Glomerular visceral epithelial cell (primary cell): Measurements from ENCODE around the gene NUP160.
"Not testable (repeated sequence)": the region's sequence is repeated elsewhere in the genome, so short reads cannot be mapped to it uniquely, and the experiment has no call there.

Experiments
- DNase-seq: peaks from one replicate; pipeline ENCODE4 v3.0.0-alpha.2; 2016; ENCODE audit errors: extremely low spot score

NUP160 gene

GRCh38 chr11:47861728-47862127 is 13.6 kb upstream of the NUP160 start:
- peak; percentile 18 for DNase-seq

GRCh38 chr11:47860536-47860935 is 12.4 kb upstream of the NUP160 start:
- DNase-seq: no peak

GRCh38 chr11:47857892-47858543 is 9.9 kb upstream of the NUP160 start:
- peak; percentile 10 for DNase-seq

- no peak for DNase-seq
These were observed 9.3 kb upstream of the NUP160 start for GRCh38 chr11:47857485-47857884.

DNA sequence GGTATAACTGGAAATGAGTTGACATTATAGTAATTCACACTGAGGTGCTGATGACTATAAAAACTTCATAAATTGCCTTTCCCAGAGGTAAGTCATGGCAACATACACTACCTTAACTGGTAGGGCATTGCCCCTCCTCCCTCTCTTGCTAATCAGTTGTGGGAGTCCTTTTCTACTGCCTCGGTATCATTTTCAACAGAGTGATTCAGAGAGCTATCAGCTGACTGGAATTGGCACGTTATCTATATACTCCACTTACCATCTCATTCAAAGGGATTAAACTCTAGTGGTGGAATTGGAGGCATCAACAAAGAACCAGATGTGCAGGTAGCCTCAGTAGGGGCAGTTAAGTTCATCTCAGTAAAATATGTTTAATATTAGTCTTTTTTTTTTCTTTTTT is 8.0 kb upstream of the NUP160 start:
- DNase-seq: no peak

DNA sequence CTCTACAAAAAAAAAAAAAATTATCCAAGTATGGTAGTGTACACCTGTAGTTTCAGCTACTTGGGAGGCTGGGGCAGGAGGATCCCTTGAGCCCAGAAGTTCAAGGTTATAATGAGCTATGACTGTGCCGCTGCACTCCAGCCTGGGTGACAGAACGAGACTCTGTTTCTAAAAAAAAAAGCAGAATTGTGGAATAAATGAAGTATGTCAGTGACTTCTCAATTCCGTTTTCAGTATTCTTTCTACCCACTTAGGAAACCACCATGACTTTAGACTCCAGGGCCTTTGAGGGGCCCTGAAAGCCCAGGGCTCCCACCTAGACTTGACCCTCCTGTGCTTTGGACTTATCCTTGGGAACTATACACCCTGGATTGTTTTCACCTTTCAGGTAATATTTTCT is 6.5 kb upstream of the NUP160 start:
- DNase-seq: no peak

DNA sequence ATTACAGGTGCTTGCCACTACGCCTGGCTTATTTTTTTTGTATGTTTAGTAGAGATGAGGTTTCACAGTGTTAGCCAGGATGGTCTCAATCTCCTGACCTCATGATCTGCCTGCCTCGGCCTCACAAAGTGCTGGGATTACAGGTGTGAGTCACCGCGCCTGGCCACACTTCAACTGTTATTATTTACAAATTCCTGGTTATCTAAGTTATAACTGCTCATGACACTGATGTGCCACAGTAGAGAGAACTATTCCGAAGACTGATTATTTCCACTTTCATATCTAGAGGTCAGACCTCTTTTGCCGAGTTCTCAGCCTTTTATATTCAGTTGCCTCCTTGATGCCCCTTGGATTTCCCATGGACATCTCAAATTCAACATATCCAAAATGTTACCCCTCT is 3.9 kb upstream of the NUP160 start:
- no peak for DNase-seq

- no peak for DNase-seq
These were observed 2.2 kb upstream of the NUP160 start for GRCh38 chr11:47850337-47850736.

- DNase-seq: no peak
These were observed 578 bp upstream of the NUP160 start for GRCh38 chr11:47848700-47849155.

DNA sequence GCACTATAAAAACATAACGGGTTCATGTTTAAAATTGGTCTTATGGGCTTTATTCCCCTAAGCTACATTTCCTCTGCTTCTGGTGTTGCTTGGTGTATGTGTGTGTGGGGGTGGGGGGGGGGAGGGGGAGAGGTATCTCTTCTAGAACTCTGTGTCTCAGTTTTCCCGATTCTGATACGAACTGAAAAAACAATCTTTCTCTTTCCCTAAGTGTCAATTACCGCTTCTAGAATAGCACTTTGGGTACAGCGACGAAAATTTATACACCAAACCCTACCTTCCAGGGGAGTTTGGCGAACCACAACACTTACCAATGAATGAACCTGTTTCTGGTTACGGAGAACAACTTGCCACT is 636 bp downstream of the NUP160 start:
- no peak for DNase-seq

- no peak for DNase-seq
These were observed 1.2 kb downstream of the NUP160 start for GRCh38 chr11:47846998-47847397.

DNA sequence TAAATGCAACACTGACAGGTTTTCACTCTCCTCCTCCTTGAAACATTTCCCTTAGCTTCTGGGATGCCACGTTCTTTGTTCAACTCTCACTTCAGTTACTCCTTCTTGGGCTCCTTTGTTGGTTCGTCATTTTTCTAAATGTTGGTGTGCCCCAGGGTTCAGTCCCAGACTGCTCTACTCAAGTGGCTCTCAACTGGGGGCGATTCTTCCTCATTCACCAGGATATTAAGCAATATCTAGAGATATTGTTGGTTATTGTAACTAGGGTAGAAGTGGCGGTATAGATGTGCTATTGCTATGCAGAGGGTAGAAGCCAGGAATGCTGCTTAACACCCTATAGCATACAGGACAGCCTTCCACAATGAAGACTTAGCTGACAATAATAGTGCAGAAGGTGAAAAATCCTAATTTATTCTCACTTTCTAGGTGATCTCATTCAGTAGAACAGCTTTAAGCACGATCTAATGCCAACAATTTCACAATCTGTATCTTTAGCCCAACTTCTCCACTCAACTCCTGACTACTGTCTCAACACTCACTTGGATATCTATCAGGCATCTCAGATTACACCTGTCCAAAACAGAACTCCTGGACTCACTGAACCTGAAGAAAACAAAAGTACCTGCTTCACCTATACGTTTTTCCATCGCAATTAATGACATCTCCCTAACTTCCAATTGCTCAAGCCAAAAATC is 4.6 kb downstream of the NUP160 start:
- DNase-seq: no peak

GRCh38 chr11:47842749-47843148 is 5.4 kb downstream of the NUP160 start:
- DNase-seq: no peak

GRCh38 chr11:47837929-47838328 is 10.2 kb downstream of the NUP160 start:
- DNase-seq: no peak

GRCh38 chr11:47837292-47837691 is 10.9 kb downstream of the NUP160 start:
- no peak for DNase-seq

DNA sequence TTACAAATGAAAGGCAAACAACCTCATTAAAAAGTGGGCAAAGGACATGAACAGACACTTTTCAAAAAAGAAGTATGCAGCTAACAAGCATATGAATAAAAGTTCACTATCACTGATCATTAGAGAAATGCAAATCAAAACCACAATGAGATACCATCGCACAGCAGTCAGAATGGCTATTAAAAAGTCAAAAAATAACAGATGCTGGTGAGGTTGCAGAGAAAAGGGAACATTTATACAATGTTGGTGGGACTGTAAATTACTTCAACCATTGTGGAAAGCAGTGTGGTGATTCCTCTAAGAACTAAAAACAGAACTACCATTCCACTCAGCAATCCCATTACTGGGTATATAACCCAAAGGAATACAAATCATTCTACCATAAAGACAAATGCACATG is 18.1 kb downstream of the NUP160 start:
- not testable (repeated sequence) for DNase-seq

- DNase-seq: no peak
These were observed 19.9 kb downstream of the NUP160 start for GRCh38 chr11:47828284-47828683.

DNA sequence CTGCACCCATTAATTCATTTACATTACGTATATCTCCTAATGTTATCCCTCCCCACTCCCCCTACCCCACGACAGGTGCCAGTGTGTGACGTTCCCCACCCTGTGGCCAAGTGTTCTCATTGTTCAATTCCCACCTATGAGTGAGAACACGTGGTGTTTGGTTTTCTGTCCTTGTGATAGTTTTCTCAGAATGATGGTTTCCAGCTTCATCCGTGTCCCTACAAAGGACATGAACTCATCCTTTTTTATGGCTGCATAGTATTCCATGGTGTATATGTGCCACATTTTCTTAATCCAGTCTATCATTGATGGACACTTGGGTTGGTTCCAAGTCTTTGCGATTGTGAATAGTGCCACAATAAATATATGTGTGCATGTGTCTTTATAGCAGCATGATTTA is 25.5 kb downstream of the NUP160 start:
- not testable (repeated sequence) for DNase-seq

- no peak for DNase-seq
These were observed 28.4 kb downstream of the NUP160 start for GRCh38 chr11:47819743-47820142.

DNA sequence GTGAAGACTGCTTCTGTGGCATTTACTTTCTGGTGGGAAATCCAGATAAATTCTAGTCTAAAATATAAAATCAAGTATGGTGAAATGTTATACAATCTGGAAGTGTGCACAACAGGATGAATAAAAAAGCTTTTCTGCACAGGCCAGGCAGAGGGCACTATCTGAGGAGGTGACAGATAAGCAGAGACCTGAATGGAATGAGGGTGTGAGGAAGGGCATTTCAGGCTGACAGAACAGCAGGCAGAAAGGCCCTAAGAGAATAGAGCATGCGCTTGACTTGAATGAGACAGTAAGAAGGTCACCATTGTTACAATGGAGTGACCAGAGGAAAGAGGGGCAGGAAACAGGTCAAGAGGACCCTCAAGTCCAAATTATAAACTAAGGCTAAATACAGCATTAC is 47.4 kb downstream of the NUP160 start:
- DNase-seq: no peak

DNA sequence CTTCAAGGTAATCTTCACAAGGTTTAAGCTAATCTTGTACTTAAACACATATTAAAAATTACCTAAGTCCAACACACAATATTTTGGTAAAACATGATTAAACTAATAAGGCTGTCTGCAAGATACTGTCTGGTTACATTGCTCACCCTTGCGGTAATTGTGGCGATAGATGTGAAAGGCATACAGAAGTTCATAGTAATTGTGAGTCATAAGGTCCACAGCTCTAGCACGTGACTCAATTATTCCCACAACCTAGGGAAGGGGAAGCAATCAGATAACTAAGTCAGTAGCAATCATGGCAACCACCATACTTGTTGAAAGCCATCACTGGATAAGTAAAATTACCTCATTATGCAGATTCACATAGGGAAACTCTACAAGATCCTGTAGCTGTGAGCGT is 50.5 kb downstream of the NUP160 start:
- DNase-seq: peak; percentile 71

DNA sequence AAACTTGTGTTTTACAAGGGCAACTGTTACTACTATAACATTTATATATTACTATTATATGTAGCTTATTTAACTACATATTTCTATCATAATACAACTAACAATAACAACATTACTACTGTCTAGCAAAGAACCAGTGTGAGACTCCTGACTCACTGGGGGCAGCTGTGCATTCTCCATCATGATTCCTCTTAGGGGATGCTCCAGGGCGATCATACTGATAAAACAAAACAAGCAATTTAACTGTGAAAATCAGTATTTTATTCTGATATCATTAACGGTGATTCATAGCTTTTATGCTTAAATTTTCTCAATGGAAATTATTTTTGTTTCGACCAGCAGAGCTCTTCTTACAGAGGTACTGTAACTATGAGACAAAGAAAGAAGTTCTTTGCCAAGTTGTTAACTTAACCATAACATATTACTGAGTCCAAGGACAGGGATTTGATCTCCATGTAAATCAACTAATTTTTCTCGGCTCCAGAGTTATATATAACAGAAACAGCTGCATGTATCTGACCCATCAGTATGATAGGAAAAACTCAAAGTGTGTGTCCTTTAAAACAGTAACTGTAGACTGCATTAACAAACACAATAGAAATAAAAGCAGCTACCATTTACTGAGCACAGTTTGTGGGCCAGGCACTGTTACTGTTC is 56.2 kb downstream of the NUP160 start:
- DNase-seq: no peak

DNA sequence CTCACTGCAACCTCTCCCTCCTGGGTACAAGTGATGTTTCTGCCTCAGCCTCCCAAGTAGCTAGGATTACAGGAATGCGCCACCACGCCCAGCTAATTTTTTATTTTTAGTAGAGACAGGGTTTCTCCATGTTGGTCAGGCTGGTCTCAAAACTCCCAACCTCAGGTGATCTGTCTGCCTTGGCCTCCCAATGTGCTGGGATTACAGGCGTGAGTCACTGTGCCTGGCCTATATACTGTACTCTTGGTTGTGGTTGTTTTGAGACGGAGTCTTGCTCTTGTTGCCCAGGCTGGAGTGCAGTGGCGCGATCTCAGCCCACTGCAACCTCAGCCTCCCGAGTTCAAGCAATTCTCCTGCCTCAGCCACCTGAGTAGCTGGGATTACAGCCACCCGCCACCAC is 58.1 kb downstream of the NUP160 start:
- DNase-seq: not testable (repeated sequence)
